GM18517 (cell line): ENCODE measurements around the gene IL16.
"Not testable (repeated sequence)": the region's sequence is repeated elsewhere in the genome, so short reads cannot be mapped to it uniquely, and the experiment has no call there.

Experiments
- ATAC-seq: cut with Tn5 transposase; IDR thresholded peaks from one replicate; pipeline ENCODE4 v1.9.1; 2021; ENCODE audit warnings: mild to moderate bottlenecking, moderate library complexity; ENCODE audit not compliant: unreplicated experiment

The IL16 gene

GRCh38 chr15:81331600-81331999 lies 134.9 kb downstream of the IL16 start:
- no peak for ATAC-seq

GRCh38 chr15:81332326-81332725 lies 135.6 kb downstream of the IL16 start:
- ATAC-seq: no peak

- no peak for ATAC-seq
These were observed 136.7 kb downstream of the IL16 start for GRCh38 chr15:81333363-81333762.

GRCh38 chr15:81334768-81335435 lies 138.2 kb downstream of the IL16 start:
- ATAC-seq: no peak

- no peak for ATAC-seq
These were observed 139.0 kb downstream of the IL16 start for GRCh38 chr15:81335631-81336030.

- peak; percentile 59 for ATAC-seq
These were observed 139.9 kb downstream of the IL16 start for GRCh38 chr15:81336568-81336967.

- no peak for ATAC-seq
These were observed 140.6 kb downstream of the IL16 start for GRCh38 chr15:81337241-81337640.

GRCh38 chr15:81337713-81338157 lies 141.1 kb downstream of the IL16 start:
- no peak for ATAC-seq

GRCh38 chr15:81338170-81339007 lies 141.7 kb downstream of the IL16 start:
- no peak for ATAC-seq

GRCh38 chr15:81339321-81339720 lies 142.6 kb downstream of the IL16 start:
- no peak for ATAC-seq

- no peak for ATAC-seq
These were observed 143.2 kb downstream of the IL16 start for GRCh38 chr15:81339851-81340250.

- ATAC-seq: no peak
These were observed 144.7 kb downstream of the IL16 start for GRCh38 chr15:81341351-81341750.

GRCh38 chr15:81343371-81343770 lies 146.7 kb downstream of the IL16 start:
- ATAC-seq: no peak

GRCh38 chr15:81346611-81347010 lies 149.9 kb downstream of the IL16 start:
- ATAC-seq: no peak

- ATAC-seq: no peak
These were observed 151.2 kb downstream of the IL16 start for GRCh38 chr15:81347910-81348309.

- ATAC-seq: not testable (repeated sequence)
These were observed 152.0 kb downstream of the IL16 start for GRCh38 chr15:81348691-81349090.

GRCh38 chr15:81349271-81349670 lies 152.6 kb downstream of the IL16 start:
- no peak for ATAC-seq

- no peak for ATAC-seq
These were observed 155.0 kb downstream of the IL16 start for GRCh38 chr15:81351651-81352050.

- no peak for ATAC-seq
These were observed 159.6 kb downstream of the IL16 start for GRCh38 chr15:81356252-81356651.

GRCh38 chr15:81357180-81357686 lies 160.6 kb downstream of the IL16 start:
- ATAC-seq: no peak

- ATAC-seq: no peak
These were observed 161.6 kb downstream of the IL16 start for GRCh38 chr15:81358248-81358647.

- ATAC-seq: no peak
These were observed 163.8 kb downstream of the IL16 start for GRCh38 chr15:81360491-81360890.
